ENCODE measurements around the gene MAGI1.
A peak's percentile ranks its signal among the peaks of the same experiment; 100 is the strongest.

MAGI1 gene

GRCh38 chr3:65971293-65972252 is 67.1 kb downstream of the MAGI1 start:
- DNase-seq (ENCODE audit: low read depth in 2 of 2) = no peak

GRCh38 chr3:65968996-65969395 is 69.7 kb downstream of the MAGI1 start:
- DNase-seq (ENCODE audit: low read depth in 2 of 2) = no peak

DNA sequence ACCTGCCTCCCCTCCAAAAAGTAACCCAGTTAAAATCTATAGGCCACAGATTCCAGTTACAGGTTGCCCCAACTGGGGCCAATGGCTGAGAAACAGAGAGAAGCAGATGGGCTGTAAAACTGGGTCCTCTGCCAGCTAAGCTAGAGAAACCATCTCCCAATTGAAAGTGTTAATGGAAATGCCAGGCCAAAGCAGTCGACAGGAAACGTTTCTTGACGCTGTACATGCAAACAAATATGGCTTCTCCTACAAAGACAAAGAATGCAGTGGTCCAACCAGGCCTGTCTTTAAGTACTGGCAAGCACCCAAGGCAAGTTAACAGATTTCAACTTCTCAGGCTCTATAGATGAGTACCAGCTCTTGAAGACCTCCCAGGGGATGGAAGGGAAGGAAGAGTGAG is 71.3 kb downstream of the MAGI1 start:
- no peak for DNase-seq (ENCODE audit: low read depth in 2 of 2)

- no peak for DNase-seq (ENCODE audit: low read depth in 2 of 2)
Measured at GRCh38 chr3:65964838-65965237, 73.9 kb downstream of the MAGI1 start.

GRCh38 chr3:65963787-65964677 is 74.7 kb downstream of the MAGI1 start:
- peak; percentile 45 to 61 for DNase-seq (ENCODE audit: low read depth in 2 of 2)

DNA sequence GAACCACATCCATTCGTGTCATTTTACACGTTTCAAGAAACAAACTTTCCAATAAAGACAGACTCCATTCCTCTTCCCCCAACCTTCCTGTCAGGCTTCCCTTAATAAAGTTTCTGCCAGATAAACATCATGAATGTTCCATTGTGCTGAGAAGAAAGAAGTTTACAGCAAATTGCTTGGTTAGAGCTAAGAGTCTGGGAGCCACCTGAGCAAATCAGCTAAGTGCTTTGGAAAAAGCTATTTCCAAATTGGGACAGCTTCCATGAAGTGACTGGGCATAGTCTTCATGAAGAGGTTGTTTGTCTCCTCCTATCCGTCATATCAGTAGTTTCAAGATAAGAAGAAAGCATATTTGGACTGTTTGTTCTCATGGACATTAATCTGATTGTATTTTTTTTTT is 77.0 kb downstream of the MAGI1 start:
- DNase-seq (ENCODE audit: low read depth in 2 of 2) = no peak

GRCh38 chr3:65961128-65961527 is 77.6 kb downstream of the MAGI1 start:
- DNase-seq (ENCODE audit: low read depth in 2 of 2) = no peak

DNA sequence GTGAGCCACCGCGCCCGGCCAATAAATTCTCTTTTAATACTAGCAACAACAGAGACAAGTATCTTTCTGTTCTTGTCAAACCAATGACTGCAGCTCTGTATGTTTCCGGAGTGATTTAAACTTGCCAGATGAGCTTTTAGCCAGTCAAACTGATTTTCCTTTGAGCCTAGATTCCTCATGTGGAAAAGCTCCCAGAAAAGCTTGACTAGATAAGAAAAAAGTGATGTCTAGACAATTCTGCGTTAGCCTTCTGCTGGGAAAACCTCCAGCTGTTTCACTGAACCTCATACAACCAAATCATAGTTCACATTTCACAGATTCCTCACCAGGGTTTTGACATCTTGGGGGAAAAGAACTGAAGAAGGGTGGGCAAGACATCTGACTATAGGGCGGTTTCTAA is 78.6 kb downstream of the MAGI1 start:
- DNase-seq (ENCODE audit: low read depth in 2 of 2) = no peak

DNA sequence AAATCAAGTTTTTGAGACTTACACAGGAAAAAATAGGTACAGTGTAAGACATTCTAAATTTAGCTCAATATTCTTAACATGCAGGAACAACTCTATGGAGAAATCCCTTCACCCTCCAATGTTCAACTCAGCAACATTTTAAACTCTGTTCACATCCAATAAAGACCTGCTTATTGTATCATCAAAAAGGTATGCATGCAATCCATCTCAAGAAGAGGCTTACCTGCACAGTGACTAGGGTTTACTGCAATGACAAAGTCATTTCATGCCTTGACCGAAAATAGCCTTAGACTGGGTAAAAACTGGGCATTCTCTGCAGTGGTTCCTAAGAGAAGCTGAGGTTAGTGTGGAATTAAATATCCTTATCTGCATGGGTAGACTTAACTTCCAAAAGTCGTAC is 80.5 kb downstream of the MAGI1 start:
- DNase-seq (ENCODE audit: low read depth in 2 of 2) = no peak

DNA sequence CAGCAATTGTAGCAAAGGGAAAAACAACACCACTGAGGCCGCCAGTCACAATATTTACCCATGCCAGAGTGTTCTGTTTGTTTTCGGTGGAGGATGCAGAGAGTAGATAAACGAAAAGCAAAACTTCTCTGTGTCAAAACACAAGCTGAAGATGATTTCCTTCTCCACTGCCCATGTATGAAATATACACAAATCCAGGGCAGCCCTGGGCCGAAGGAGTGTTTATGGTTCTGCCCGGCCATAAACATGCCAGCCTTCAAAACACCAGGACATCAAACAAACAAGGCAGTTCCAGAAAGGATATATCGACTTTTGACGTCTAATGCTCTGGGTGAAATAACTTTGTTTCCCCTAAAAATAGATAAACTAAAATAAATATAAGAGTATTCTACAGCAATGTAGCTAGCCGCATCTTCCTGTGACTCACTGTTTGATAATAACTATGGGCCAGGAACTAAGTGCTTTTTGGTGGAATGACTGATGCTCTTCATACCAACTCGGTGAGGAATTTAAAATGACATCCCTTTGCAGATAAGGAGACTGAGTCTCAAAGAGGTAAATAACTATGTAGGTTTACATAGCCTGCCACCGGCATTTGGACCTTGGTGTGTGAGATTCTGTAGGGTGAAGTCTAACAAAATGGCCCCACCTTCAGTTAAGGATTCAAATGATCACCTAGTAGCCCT is 82.8 kb downstream of the MAGI1 start:
- DNase-seq (ENCODE audit: low read depth in 2 of 2) = no peak

DNA sequence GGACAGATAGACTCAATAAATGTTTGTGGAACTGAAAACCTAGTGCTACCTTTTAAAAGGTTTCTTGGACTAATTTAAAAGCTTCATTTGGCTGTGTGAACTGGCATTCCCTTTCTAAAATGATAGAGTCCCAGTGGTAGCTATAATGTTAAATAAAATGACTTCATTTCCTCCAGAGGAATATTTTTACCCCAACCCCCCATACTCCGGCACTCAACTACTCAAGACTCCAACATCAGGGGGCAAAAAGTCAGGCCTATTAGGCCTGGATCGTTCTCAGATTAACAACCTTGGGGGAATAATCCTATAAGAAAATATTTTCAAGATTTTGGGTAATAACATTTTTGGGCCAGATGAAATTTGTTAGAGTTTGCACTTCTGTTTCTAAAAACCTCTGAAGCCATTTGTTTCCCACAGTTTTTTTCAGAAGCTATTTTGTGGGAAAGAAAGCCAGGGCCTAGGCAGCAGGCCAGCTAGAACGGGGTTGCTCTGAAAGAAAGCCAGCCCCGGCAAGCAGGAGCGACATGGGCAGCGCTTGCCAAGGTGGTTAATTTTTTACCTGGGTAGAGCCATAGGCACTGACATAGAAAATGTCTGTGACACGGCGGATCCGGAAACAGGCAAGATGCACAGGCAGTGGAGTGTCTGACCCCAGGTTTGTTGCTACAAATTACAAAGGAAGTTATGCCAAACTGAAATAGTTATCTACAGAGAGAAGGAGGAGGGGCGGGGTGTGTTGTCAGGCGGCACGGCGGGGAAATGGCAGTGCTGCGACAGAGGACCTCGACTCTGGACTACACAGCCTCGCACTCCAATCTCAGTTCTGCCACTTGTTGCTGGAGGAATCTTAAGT is 84.6 kb downstream of the MAGI1 start:
- no peak for DNase-seq (ENCODE audit: low read depth in 2 of 2)

DNA sequence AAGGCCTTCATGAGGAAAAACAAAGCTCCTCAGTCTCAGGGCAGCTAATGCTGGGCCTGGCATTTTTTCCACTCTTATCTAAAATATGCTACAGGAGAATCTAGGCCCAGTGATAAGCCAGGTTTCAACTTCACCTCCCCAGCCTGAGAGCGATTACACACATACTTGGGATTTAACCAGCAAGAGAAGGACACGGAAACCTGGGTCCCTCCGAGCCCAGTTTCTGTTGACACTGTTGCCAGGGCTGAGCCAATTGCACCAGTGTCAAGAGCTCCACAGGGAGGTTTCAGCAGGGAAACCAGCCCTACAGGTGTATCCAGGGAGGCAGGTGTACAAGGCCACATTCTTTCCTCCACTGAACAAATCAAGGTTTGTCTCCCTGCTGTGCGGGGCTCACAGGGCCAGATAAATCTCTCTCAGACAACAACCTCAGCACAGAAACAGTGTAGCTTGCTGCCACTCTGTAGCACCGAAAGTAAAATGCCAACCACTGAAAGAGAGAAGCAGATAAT is 85.4 kb downstream of the MAGI1 start:
- DNase-seq (ENCODE audit: low read depth in 2 of 2) = no peak

- no peak for DNase-seq (ENCODE audit: low read depth in 2 of 2)
Measured at GRCh38 chr3:65952842-65953241, 85.9 kb downstream of the MAGI1 start.

- DNase-seq (ENCODE audit: low read depth in 2 of 2) = no peak
Measured at GRCh38 chr3:65951836-65952505, 86.7 kb downstream of the MAGI1 start.

DNA sequence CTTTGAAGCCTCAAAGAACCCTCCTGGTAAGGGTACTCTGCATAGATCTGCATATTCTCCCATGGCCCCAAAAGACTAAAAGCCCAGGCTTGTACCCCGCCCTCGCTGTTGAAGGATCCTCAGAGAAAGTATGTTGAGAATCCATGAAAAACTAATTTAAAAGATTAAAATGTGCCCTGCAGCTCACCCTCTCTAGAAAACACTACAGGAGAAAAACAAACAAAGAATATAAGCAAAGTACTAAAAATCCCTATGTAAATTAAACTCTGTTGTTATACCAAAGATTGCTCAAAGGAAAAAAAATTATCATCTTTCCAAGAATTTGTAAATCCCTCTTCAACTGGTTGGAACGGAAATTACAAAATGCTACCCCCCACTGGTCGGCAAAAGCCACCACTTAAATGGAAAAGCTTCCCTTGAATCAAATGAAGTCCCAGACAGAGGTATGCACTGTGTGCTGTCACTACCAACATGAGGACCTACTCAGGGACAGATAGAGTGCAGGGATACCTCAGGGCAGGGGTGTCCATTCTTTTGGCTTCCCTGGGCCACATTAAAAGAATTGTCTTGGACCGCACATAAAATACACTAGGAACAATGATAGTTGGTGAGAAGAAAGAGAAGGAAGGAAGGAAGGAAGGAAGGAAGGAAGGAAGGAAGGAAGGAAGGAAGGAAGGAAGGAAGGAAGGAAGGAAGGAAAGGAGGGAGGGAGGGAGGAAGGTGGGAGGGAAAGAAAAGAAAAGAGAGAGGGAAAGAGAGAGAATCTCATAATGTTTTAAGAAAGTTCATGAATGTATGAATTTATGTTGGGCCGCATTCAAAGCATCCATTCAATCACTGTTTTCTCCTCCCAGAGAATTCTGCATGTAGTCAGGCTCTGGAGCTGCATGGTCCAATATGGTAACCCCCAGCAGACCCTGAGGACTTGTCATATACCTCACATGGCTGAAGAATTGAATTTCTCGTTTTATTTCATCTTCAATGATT is 88.1 kb downstream of the MAGI1 start:
- no peak for DNase-seq (ENCODE audit: low read depth in 2 of 2)

DNA sequence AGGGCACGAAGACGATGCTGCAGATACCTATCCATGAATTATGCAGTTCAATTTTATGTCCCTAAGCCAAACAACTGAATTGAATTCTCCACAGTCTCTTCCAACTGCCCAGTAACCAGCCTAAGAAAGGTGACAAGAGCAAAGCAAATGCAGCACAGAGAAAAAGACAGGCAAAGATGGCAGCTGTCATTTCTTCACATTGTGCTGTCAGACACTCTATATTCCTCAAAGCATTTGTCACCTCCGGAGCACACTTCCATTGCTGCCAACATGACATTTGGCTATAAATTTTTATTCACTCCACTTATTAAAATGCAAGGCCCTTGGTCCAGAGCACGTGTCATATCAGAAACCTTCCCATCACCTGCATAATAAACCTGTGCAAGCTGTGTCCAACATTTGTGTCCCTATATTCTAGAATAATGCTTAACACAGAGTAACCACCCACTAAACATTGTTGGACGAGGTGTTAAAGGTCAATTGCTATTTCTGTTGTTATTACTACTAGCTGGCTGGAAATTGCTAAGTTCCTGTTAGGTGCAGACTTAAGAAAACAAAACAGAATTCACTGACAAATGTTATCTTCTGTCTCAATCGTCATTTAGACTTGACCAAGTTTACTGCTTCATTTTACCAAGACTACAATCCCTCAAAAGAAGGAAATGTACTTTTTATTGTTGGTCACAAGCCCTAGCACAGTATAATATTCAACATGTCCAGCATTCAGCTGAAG is 89.7 kb downstream of the MAGI1 start:
- no peak for DNase-seq (ENCODE audit: low read depth in 2 of 2)

DNA sequence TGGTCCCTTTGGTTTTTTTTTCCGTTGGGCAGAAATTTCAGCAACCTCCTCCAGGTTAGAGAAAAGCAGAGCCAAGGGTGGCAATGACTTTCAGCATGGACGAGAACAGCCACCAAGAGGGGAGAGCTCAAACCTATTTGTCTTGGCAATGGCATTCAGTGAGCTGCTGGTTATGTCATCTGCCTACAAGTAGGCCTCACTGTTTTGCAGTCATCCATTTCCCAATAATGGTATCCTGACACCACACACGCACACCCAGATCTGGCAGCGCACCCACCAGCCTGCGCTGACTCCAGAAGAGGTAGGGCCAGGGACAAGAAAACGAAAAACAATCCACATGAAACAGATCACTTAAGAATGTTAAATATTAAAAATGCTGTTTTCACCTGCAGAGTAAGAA is 92.3 kb downstream of the MAGI1 start:
- DNase-seq (ENCODE audit: low read depth in 2 of 2) = no peak

DNA sequence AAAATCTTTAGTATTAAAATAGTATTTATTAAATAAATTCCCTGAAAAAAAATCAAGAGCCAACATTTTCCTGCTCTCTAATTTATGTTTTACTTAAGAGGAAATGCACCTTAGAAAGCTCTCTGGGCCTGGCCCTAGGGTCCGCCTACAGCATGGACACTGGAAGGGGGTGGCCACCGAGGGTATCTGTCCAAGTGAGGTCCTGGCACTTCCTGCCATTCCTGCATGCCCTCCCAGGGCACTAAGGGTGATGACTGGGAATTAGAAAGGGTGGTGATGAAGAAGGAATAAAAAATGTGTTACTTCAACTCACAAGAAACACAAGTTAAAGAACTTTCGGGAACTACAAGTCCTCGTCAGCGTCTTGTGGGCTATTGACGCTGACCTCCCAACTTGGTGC is 92.8 kb downstream of the MAGI1 start:
- no peak for DNase-seq (ENCODE audit: low read depth in 2 of 2)

All from stimulated activated CD8-positive, alpha-beta memory T cell treated with anti-CD3 and anti-CD28 coated beads, Interleukin-15, amount 100 ng/mL, for 48 hours (primary cell).